Dendritic cell treated with granulocyte-macrophage colony-stimulating factor and Interleukin-4, amounts not matched to agents 40 ng/mL and 50 ng/mL, for 4 days (primary cell): ENCODE measurements around the gene PSMA6.
A peak's percentile ranks its signal among the peaks of the same experiment; 100 is the strongest.
"Not testable (repeated sequence)": the region's sequence is repeated elsewhere in the genome, so short reads cannot be mapped to it uniquely, and the experiment has no call there.

Experiments
- H3K27ac Mint-ChIP-seq: one replicate; pipeline ENCODE4 v1.8.0; 2022; ENCODE audit warnings: mild to moderate bottlenecking, mixed read lengths
- H3K27me3 Mint-ChIP-seq: one replicate; pipeline ENCODE4 v1.8.0; 2022; ENCODE audit warnings: mild to moderate bottlenecking, mixed read lengths
- H3K36me3 Mint-ChIP-seq: one replicate; pipeline ENCODE4 v1.8.0; 2022; ENCODE audit warnings: low read depth, mixed read lengths
- H3K4me1 Mint-ChIP-seq: one replicate; pipeline ENCODE4 v1.8.0; 2022; ENCODE audit warnings: low read depth, mixed read lengths
- H3K4me3 Mint-ChIP-seq: one replicate; pipeline ENCODE4 v1.8.0; 2022; ENCODE audit warnings: mild to moderate bottlenecking, moderate library complexity, mixed read lengths
- H3K9me3 Mint-ChIP-seq: one replicate; pipeline ENCODE4 v1.8.0; 2022; ENCODE audit warnings: mixed read lengths
- intact Hi-C: fragments of 100-400 bp; cut with micrococcal nuclease; formaldehyde crosslinking; loops from one replicate; pipeline ENCODE4 v1.15.0; 2022

The PSMA6 gene

GRCh38 chr14:35348044-35348380 lies 55.8 kb downstream of the PSMA6 start:
- intact Hi-C loops = loop anchor here (10.0 kb wide), 1 partner anchor 53 kb away; the partner anchor contains the start of gene PSMA6

GRCh38 chr14:35349496-35350365 lies 57.5 kb downstream of the PSMA6 start:
- intact Hi-C loops = loop anchor here (10.0 kb wide), 1 partner anchor 55 kb away; the partner anchor contains the start of gene PSMA6
- no peak overlapping the region for H3K4me3 Mint-ChIP-seq
- H3K36me3 Mint-ChIP-seq = no peaks in the 10 kb centered on the region
- H3K27me3 Mint-ChIP-seq = no peaks in the 10 kb centered on the region
- H3K27ac Mint-ChIP-seq = peak overlapping the region; percentile 47
- H3K4me1 Mint-ChIP-seq = peaks cover 52% of the 10 kb centered on the region
- no peaks in the 10 kb centered on the region for H3K9me3 Mint-ChIP-seq

More at GRCh38 chr14:35348044-35348380, 55.8 kb downstream of the PSMA6 start:
- H3K27me3 Mint-ChIP-seq, H3K27ac Mint-ChIP-seq, H3K4me3 Mint-ChIP-seq, H3K9me3 Mint-ChIP-seq, H3K36me3 Mint-ChIP-seq: not testable (repeated sequence)
- H3K4me1 Mint-ChIP-seq = peaks cover 56% of the 10 kb centered on the region

GRCh38 chr14:35351497-35351896 lies 59.3 kb downstream of the PSMA6 start:
- H3K4me3 Mint-ChIP-seq = no peak overlapping the region
- peak overlapping the region; percentile 69 for H3K27ac Mint-ChIP-seq
- intact Hi-C loops = no loop called here
- H3K4me1 Mint-ChIP-seq = peaks cover 52% of the 10 kb centered on the region
- no peaks in the 10 kb centered on the region for H3K9me3 Mint-ChIP-seq
- H3K27me3 Mint-ChIP-seq = no peaks in the 10 kb centered on the region
- H3K36me3 Mint-ChIP-seq = no peaks in the 10 kb centered on the region

GRCh38 chr14:35351897-35352273 lies 59.7 kb downstream of the PSMA6 start:
- peaks cover 54% of the 10 kb centered on the region for H3K4me1 Mint-ChIP-seq
- H3K27ac Mint-ChIP-seq = peak overlapping the region; percentile 69
- H3K27me3 Mint-ChIP-seq = no peaks in the 10 kb centered on the region
- no peaks in the 10 kb centered on the region for H3K9me3 Mint-ChIP-seq
- intact Hi-C loops = loop anchor here (1.0 kb wide), 1 partner anchor 11 kb away; no protein-coding TSS in a partner anchor
- H3K4me3 Mint-ChIP-seq = peak overlapping the region; percentile 25
- no peaks in the 10 kb centered on the region for H3K36me3 Mint-ChIP-seq

- H3K4me3 Mint-ChIP-seq = peak overlapping the region; percentile 25
- intact Hi-C loops = loop anchor here (1.0 kb wide), 1 partner anchor 11 kb away; no protein-coding TSS in a partner anchor
Measured at GRCh38 chr14:35352274-35353233, 60.4 kb downstream of the PSMA6 start.

GRCh38 chr14:35353409-35354172 lies 61.4 kb downstream of the PSMA6 start:
- intact Hi-C loops = no loop called here
- H3K9me3 Mint-ChIP-seq = no peaks in the 10 kb centered on the region

More at GRCh38 chr14:35352274-35353233, 60.4 kb downstream of the PSMA6 start:
- Mint-ChIP-seq H3K4me1 (peaks cover 47% of the 10 kb centered on the region), H3K27me3 (no peaks in the 10 kb centered on the region), H3K9me3 (no peaks in the 10 kb centered on the region), H3K36me3 (no peaks in the 10 kb centered on the region), H3K27ac (peak overlapping the region; percentile 69)

GRCh38 chr14:35355235-35355634 lies 63.1 kb downstream of the PSMA6 start:
- not testable (repeated sequence) for H3K27ac Mint-ChIP-seq

More at GRCh38 chr14:35353409-35354172, 61.4 kb downstream of the PSMA6 start:
- Mint-ChIP-seq H3K27ac (peak overlapping the region; percentile 69), H3K36me3 (no peaks in the 10 kb centered on the region), H3K4me3 (no peak overlapping the region), H3K4me1 (peaks cover 47% of the 10 kb centered on the region), H3K27me3 (no peaks in the 10 kb centered on the region)

GRCh38 chr14:35355981-35356841 lies 64.0 kb downstream of the PSMA6 start:
- Mint-ChIP-seq H3K9me3 (no peaks in the 10 kb centered on the region), H3K4me1 (peaks cover 38% of the 10 kb centered on the region), H3K27me3 (no peaks in the 10 kb centered on the region), H3K4me3 (no peak overlapping the region), H3K36me3 (no peaks in the 10 kb centered on the region), H3K27ac (no peak overlapping the region)
- intact Hi-C loops = no loop called here

More at GRCh38 chr14:35355235-35355634, 63.1 kb downstream of the PSMA6 start:
- H3K27me3 Mint-ChIP-seq, H3K4me3 Mint-ChIP-seq, H3K9me3 Mint-ChIP-seq, intact Hi-C loops, H3K36me3 Mint-ChIP-seq: not testable (repeated sequence)
- H3K4me1 Mint-ChIP-seq = peaks cover 40% of the 10 kb centered on the region

GRCh38 chr14:35359655-35360054 lies 67.5 kb downstream of the PSMA6 start:
- H3K9me3 Mint-ChIP-seq, H3K27me3 Mint-ChIP-seq, H3K36me3 Mint-ChIP-seq, H3K4me3 Mint-ChIP-seq, intact Hi-C loops, H3K27ac Mint-ChIP-seq: not testable (repeated sequence)
- H3K4me1 Mint-ChIP-seq = peaks cover 32% of the 10 kb centered on the region

- H3K36me3 Mint-ChIP-seq = no peaks in the 10 kb centered on the region
- H3K27ac Mint-ChIP-seq = no peak overlapping the region
Measured at GRCh38 chr14:35361141-35361480, 68.9 kb downstream of the PSMA6 start.

GRCh38 chr14:35362450-35362849 lies 70.3 kb downstream of the PSMA6 start:
- Mint-ChIP-seq H3K27me3 (no peaks in the 10 kb centered on the region), H3K27ac (peak overlapping the region; percentile 44), H3K4me3 (no peak overlapping the region), H3K4me1 (peaks cover 50% of the 10 kb centered on the region), H3K9me3 (no peaks in the 10 kb centered on the region), H3K36me3 (no peaks in the 10 kb centered on the region)
- intact Hi-C loops = no loop called here

More at GRCh38 chr14:35361141-35361480, 68.9 kb downstream of the PSMA6 start:
- Mint-ChIP-seq H3K9me3 (no peaks in the 10 kb centered on the region), H3K27me3 (no peaks in the 10 kb centered on the region), H3K4me3 (no peak overlapping the region), H3K4me1 (peaks cover 42% of the 10 kb centered on the region)
- intact Hi-C loops = no loop called here

- intact Hi-C loops = no loop called here
- Mint-ChIP-seq H3K36me3 (no peaks in the 10 kb centered on the region), H3K9me3 (no peaks in the 10 kb centered on the region), H3K27me3 (no peaks in the 10 kb centered on the region), H3K4me1 (peaks cover 52% of the 10 kb centered on the region), H3K27ac (peak overlapping the region; percentile 44), H3K4me3 (no peak overlapping the region)
Measured at GRCh38 chr14:35362911-35363374, 70.8 kb downstream of the PSMA6 start.
